Caki2 (cell line): ENCODE measurements around the gene ACYP1. TPM values are rescaled to one million over a fixed set of nuclear protein-coding genes. Genes with fewer than 3 reads are reported as not detected.

Experiments used
- DNase-seq: peaks from one replicate; pipeline ENCODE4 v3.0.0-alpha.2; 2015; ENCODE audit warnings: low read depth
- in situ Hi-C: cut with HindIII; loops from 2 replicates; pipeline ENCODE4 v1.10.0; 2016; ENCODE audit warnings: low sequenced_read_pairs, low pct_unique_long_range_greater_than_20kb, mixed read lengths
- total RNA-seq: library from RNA; depleted of rRNA; stranded (reverse); fragments of >200 nt; shearing (Covaris generic); gene quantifications from 2 replicates; pipeline ENCODE4 v1.2.3, GENCODE V29; 2014; ENCODE audit warnings: low replicate concordance; rRNA removed

The ACYP1 gene
- total RNA-seq, 1 experiment from 2014 or later: 39.5 TPM

DNA sequence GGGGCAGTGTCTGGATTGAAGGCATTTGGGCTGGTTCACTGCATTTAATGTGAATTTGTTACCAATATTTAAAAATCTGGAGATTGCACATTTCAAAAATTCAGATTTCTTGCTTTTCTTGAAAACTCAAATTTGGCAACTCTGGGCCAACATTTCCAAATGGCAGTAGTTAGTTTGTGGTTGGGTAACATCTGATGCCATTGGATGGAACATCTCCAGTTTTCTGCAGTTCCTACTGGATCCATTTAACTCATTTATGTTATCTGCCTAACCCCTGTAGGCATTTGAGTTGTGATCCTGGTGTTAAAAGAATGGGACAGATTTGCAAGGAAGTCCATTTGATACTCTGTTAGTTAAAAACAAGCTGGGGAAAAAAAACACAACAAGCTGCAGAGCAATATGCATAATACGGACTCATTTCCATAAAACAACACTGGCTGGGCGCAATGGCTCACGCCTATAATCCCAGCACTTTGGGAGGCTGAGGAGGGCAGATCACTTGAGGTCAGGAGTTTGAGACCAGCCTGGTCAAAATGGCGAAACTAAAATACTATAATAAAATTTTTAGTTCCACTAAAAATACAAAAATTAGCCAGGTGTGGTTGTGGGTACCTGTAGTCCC lies 53.2 kb downstream of the ACYP1 start:
- no peak for DNase-seq
- in situ Hi-C loops: no loop called here

DNA sequence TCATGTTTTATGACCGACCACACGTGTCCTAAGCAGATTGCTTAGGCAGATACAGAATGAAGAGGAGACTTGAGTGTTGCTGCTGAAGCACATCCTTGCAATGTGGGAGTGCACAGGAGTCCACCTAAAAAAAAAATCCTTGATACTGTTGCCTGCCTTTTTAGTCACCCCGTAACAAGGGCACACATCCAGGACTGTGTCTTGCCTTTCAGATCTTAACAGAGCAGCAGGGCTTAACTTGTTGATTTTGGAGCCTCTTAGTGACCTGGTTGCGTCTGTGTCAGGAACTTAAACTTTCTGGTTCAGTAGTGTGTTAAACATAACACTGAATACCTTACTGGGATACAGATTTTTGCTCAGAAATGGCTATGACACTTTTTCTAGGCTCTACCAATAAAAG lies 54.6 kb downstream of the ACYP1 start:
- DNase-seq: no peak
- in situ Hi-C loops: no loop called here

DNA sequence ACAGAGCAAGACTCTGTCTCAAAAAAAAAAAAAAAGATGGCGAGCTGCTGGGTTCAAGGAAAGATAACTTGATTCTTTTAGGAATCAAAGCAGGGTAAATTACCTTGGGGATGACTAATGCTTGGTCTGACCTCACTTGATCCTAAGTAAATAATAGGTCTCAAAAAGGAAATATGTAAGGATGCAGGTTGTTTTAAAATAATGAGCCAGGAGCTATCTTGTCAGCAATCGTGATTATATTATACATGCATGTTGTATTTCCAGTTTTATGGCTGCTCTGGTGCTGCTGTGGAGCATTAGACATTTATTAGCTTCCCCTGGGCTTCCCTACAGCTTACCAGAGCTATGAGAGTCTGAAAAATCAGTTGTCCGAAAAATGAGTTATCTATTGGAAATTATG lies 58.5 kb downstream of the ACYP1 start:
- in situ Hi-C loops: no loop called here
- no peak for DNase-seq

DNA sequence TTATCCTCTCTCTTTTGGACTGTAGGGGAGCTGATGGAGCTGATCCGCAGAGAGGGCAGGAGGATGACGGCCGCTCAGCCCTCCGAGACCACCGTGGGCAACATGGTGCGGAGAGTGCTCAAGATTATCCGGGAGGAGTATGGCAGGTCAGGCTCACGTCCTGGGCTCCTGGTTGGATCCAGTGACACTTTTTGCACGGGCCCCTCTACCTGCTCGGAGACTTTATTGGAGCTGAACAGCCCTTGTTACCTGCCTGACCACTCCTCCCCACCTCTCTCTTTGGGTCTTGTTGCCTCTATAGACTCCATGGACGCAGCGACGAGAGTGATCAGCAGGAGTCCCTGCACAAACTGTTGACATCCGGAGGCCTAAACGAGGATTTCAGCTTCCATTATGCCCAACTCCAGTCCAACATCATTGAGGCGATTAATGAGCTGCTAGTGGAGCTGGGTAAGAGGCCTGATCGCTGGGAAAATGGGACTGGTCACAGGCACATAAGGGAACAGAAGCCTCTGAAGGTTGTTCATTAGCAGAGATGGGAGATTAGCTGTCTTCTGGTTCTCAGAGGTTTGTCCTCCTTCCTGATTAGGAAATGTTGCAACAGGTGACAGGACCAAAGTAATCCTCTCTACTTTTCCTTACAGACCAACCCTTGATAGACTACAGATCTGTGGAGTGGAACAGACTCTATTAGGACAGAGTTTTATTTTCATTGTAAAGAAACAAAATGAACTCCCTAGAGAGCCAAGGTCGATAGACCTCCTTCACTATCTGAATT lies 60.4 kb downstream of the ACYP1 start:
- no peak for DNase-seq
- in situ Hi-C loops: no loop called here

Other genes starting within 250 kb of the ACYP1 start
- gene PROX2, start 187.9 kb downstream of the ACYP1 start, total RNA-seq: not detected in 2 replicates
- 55.7 and 57.7 TPM in 2 replicates for gene DLST, start 182.1 kb downstream of the ACYP1 start, total RNA-seq
- 2.9 and 4.5 TPM in 2 replicates for gene RPS6KL1, start 140.8 kb downstream of the ACYP1 start, total RNA-seq
- gene PGF, start 108.4 kb downstream of the ACYP1 start, total RNA-seq: 0.71 and 4.5 TPM in 2 replicates
- gene EIF2B2, start 61.1 kb downstream of the ACYP1 start, total RNA-seq: 96.4 and 109 TPM in 2 replicates
- 17.1 and 22.5 TPM in 2 replicates for gene MLH3, start 12.6 kb downstream of the ACYP1 start, total RNA-seq
- 6.5 and 15.6 TPM in 2 replicates for gene ZC2HC1C, start 5.6 kb upstream of the ACYP1 start, total RNA-seq
- 34.4 and 44.0 TPM in 2 replicates for gene NEK9, start 63.0 kb upstream of the ACYP1 start, total RNA-seq
- gene TMED10, start 112.6 kb upstream of the ACYP1 start, total RNA-seq: 122 and 141 TPM in 2 replicates
- gene FOS, start 214.8 kb upstream of the ACYP1 start, total RNA-seq: 4.5 and 12.6 TPM in 2 replicates